Fibroblast of peridontal ligament (primary cell): ENCODE results near the gene HPCAL1.
A peak's percentile ranks its signal among the peaks of the same experiment; 100 is the strongest.

Experiments
- DNase-seq: peaks from one replicate; pipeline ENCODE4 v3.0.0-alpha.2; 2010; ENCODE audit errors: extremely low read depth

Gene HPCAL1

GRCh38 chr2:10466801-10467200, 164.1 kb downstream of the HPCAL1 start:
- no peak for DNase-seq

GRCh38 chr2:10467401-10467800, 164.7 kb downstream of the HPCAL1 start:
- no peak for DNase-seq

DNA sequence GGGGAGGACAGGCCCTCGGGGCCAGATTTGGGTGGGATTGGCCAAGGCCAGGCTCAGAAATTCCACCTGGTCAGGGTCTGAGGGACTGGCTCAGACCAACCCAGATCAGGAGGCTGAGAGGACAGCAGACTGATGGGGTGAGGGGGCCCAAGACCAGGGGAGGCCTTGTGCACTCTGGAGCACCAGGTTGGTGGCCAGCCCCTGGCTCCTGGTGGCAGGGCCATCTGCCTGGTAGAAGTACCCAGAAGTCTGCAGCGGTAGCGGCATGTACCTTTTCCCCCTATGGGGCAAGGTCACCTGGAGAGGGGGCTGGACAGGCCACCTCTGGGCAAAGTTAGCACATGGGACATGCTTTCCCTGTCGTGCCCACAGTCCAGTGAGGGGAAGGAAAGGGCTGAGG, 166.6 kb downstream of the HPCAL1 start:
- DNase-seq, result no peak

- DNase-seq, result no peak
Measured at GRCh38 chr2:10469955-10470608, 167.4 kb downstream of the HPCAL1 start.

GRCh38 chr2:10471046-10471571, 168.4 kb downstream of the HPCAL1 start:
- no peak for DNase-seq

DNA sequence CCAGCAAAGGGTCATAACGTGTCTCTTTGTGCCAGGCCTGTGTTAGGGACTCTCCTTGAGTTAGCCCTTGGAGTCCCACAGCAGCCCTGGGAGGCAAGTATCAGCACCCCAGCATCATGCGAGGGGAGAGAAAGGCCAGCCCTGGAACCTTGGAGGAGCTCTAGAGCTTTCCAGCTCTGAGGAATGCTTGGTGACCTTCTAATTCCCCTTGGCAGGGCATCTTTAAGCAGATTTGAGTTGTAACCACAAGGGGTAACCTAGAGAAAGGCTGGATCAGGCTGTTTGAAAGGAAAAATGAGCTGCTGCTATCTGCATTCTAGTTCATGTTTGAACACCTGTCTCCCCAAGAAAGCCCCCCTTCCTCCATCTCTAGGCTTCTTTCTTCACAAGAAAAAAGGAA, 169.3 kb downstream of the HPCAL1 start:
- DNase-seq, result peak; percentile 7

DNA sequence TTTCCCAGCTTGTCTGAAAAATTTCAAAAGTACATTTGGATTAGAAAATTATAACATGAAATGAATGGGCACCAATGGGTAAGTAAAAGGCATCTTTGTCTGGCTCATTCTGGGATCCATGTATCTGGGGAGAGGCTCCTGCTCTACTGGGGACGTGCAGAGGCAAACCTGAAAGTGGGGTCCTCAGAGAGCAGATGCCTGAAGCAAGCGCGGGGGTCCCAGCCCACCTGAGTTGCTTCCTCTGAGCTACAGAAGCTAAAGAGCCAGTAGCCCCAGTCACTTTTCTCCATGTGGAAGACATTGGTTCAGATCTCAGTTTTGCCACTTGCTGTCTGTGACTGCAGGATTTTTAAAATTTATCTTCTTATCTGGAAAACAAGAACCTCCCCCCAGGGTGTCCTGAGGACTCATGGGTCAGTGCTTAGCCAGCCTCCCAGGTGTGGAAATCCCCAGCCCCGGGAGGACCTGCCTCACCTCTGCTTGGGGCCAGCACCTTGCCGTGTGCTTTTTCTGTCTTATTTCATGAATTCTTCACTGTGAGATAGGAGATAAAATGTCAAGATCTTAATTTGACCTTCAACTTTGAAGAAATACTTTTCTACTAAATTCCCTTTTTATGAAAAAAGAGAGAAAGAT, 170.5 kb downstream of the HPCAL1 start:
- no peak for DNase-seq

DNA sequence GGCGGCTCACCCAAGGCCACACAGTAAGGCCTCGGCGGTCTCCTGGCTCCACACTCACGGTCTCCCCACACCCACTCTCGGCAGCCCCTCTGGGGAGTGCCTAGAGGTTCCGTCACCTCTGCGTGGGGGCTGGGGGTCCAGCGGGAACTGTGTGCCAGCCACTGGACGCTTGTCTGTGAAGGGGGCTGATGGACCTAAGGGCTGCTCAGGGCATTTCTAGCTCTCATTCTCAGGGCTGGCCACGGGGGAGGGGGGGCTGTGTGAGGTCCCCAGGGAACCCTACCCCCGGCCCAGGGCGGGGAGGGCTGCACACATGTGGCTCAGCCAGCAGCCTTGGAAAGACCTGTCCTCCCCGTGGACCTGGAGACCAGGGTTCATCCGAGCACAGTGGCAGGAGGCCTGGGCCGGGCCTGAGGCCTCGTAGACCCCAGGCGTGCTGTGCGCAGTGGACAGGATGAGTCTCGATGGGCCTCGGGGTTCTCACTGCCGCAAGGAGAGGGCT, 172.6 kb downstream of the HPCAL1 start:
- DNase-seq, result no peak

GRCh38 chr2:10475811-10476660, 173.3 kb downstream of the HPCAL1 start:
- DNase-seq, result no peak

DNA sequence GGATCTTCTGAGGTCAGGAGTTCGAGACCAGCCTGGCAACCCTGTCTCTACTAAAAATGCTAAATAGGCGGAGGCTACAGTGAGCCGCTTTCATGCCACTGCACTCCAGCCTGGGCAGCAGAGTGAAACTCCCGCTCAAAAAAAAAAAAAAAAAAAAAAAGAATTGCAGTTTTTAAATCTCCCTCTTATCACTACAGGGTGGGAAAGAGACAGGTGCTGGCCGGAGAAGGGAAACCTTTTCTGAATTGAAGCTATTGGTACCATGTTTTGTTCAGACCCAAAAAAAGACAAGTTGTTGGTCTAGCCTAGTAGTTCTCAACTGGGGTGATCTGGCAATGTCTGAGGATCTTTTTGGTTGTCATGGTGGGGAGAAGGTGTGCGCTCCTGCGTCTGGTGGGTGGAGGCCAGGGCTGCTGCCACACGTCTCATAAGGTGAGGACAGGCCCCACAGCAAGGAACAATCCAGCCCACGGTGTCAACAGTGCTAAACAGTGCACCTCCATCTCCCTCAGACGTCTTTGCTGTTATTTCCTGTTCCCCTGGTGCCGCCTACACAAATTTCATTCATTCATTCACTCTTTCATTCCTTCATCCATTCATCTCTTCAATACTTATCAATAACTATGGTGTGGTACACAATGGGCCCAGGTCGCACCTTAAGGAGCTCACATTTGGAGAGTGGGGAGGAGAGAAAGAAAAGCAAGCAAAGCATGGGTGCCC, 174.2 kb downstream of the HPCAL1 start:
- no peak for DNase-seq
